Skeletal muscle tissue (tissue), 4 donors: Measurements from ENCODE around the gene LSM12. TPM values are rescaled to one million over a fixed set of nuclear protein-coding genes. Genes with fewer than 3 reads are reported as not detected.
"Not testable (repeated sequence)": the region's sequence is repeated elsewhere in the genome, so short reads cannot be mapped to it uniquely, and the experiment has no call there.

Experiments
- H3K27ac ChIP-seq: one replicate; pipeline ENCODE4 v1.7.0; 2013; ENCODE audit warnings: mild to moderate bottlenecking, low read depth, low read length, inconsistent platforms
- H3K27me3 ChIP-seq, 3 donors: one replicate each; pipeline ENCODE4 v1.7.0; 2013; ENCODE audit warnings: low read length in 3 of 3; ENCODE audit not compliant: control insufficient read depth in 3 of 3, insufficient read depth in 3 of 3
- H3K36me3 ChIP-seq, 3 donors: one replicate each; pipeline ENCODE4 v1.7.0; 2013; ENCODE audit warnings: low read length in 3 of 3; ENCODE audit not compliant: control insufficient read depth in 3 of 3, insufficient read depth in 3 of 3
- H3K4me1 ChIP-seq, 3 donors: one replicate each; pipeline ENCODE4 v1.7.0; 2013; ENCODE audit warnings: low read length in 3 of 3, mild to moderate bottlenecking in 3 of 3; ENCODE audit not compliant: control insufficient read depth in 3 of 3, insufficient read depth in 3 of 3
- H3K4me3 ChIP-seq, 3 donors: one replicate each; pipeline ENCODE4 v1.7.0; 2013; ENCODE audit warnings: low read length in 3 of 3
- H3K9ac ChIP-seq, 3 donors: one replicate each; pipeline ENCODE4 v1.7.0; 2013; ENCODE audit warnings: low read length in 3 of 3, mild to moderate bottlenecking in 3 of 3, moderate library complexity in 2 of 3, low read depth in 1 of 3
- H3K9me3 ChIP-seq, 3 donors: one replicate each; pipeline ENCODE4 v1.7.0; 2013; ENCODE audit warnings: low read length in 3 of 3; ENCODE audit not compliant: control insufficient read depth in 3 of 3
- total RNA-seq: library from RNA; depleted of rRNA; stranded (reverse); fragments of >200 nt; gene quantifications from one replicate; pipeline ENCODE4 v1.2.3, GENCODE V29; 2014
- donor health status: Osteomylitis.

LSM12 gene
- total RNA-seq, 1 donor from 2014 or later: 13.6 TPM

DNA sequence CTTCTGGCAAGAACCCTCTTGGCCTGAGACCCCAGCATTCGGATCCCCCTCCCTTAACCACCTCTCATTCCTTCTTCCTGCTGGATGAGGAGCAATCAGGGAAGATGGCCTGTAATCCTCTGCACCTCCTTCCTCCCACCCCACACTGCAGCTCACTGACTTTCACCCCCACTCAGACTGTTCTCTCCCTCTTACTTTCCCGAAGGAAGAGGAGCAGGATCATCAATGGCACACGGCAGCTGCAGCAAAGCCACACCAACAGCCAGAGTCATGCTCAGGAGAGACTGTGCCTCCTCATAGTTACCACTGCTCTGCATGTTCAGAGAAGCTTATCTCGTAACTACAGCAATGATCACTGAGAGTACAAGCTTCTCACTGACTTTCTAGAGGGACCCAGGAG lies 41.6 kb downstream of the LSM12 start:
- Histone ChIP-seq H3K36me3 (peaks cover 4 to 9% (median 6%) of the 10 kb centered on the region in 3 donors), H3K4me1 (peaks cover 6 to 11% (median 10%) of the 10 kb centered on the region in 3 donors), H3K27ac (no peak overlapping the region), H3K4me3 (no peak overlapping the region), H3K27me3 (no peaks in the 10 kb centered on the region), H3K9ac (peak overlapping the region in 1 of 3 donors; percentile 25), H3K9me3 (no peaks in the 10 kb centered on the region)

DNA sequence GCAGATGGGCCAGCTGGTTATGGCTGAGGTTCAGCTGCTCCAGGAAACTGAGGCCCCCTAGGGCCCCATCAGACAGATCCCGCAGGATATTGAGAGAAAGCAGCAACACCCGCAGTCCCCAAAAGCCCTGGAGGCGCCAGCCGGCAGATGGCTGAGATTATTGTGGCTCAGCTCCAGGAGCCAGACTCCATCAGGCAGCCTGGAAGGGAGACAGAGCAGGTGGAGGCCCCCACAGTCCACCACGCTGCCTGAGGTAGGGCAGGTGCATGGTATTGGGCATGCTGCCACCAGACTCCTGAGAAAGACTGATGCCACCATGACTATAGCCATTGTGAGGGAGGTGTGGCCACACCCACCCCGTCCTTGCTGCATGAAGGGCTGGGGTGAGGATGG lies 42.2 kb downstream of the LSM12 start:
- no peak overlapping the region for H3K27ac ChIP-seq
- no peaks in the 10 kb centered on the region for H3K27me3 ChIP-seq

GRCh38 chr17:44023545-44024270 lies 42.8 kb downstream of the LSM12 start:
- Histone ChIP-seq H3K27ac (no peak overlapping the region), H3K4me1 (peaks cover 0 to 6% (median 3%) of the 10 kb centered on the region in 3 donors), H3K9me3 (no peaks in the 10 kb centered on the region), H3K27me3 (no peaks in the 10 kb centered on the region), H3K36me3 (peaks cover 4 to 7% (median 6%) of the 10 kb centered on the region in 3 donors), H3K9ac (peak overlapping the region in 1 of 3 donors; percentile 33), H3K4me3 (no peak overlapping the region)

More for the DNA sequence above, 42.2 kb downstream of the LSM12 start:
- Histone ChIP-seq H3K9me3 (no peaks in the 10 kb centered on the region), H3K9ac (peak overlapping the region in 1 of 3 donors; percentile 33), H3K36me3 (peaks cover 4 to 9% (median 6%) of the 10 kb centered on the region in 3 donors), H3K4me1 (peaks cover 3 to 6% (median 5%) of the 10 kb centered on the region in 3 donors), H3K4me3 (no peak overlapping the region)

- Histone ChIP-seq H3K27me3 (no peaks in the 10 kb centered on the region), H3K4me3 (no peak overlapping the region), H3K27ac (no peak overlapping the region), H3K4me1 (peaks cover 0 to 6% (median 3%) of the 10 kb centered on the region in 3 donors), H3K9ac (no peak overlapping the region), H3K9me3 (no peaks in the 10 kb centered on the region), H3K36me3 (peaks cover 0 to 7% (median 6%) of the 10 kb centered on the region in 3 donors)
These were observed 44.2 kb downstream of the LSM12 start for GRCh38 chr17:44022246-44022645.

DNA sequence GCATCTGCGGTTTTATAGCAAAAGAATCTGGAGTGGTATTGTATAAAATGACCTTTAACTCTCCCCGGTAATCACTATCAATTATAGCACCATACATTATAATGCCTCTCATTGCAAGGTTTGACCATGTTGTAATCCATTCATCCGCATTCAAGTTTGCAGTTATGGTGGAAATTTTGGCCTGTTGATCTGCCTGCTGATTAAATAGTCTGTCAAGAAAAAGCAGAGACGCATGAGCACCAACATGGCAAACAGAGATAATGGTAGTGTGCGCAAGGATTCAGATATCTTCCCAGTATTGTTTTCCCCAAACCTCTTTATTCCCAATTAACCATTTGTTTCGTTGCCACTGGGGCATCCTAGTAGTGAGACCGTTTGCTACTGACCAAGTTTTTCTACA lies 45.2 kb downstream of the LSM12 start:
- H3K27ac ChIP-seq, H3K9ac ChIP-seq, H3K27me3 ChIP-seq, H3K36me3 ChIP-seq, H3K9me3 ChIP-seq, H3K4me1 ChIP-seq, H3K4me3 ChIP-seq: not testable (repeated sequence)

DNA sequence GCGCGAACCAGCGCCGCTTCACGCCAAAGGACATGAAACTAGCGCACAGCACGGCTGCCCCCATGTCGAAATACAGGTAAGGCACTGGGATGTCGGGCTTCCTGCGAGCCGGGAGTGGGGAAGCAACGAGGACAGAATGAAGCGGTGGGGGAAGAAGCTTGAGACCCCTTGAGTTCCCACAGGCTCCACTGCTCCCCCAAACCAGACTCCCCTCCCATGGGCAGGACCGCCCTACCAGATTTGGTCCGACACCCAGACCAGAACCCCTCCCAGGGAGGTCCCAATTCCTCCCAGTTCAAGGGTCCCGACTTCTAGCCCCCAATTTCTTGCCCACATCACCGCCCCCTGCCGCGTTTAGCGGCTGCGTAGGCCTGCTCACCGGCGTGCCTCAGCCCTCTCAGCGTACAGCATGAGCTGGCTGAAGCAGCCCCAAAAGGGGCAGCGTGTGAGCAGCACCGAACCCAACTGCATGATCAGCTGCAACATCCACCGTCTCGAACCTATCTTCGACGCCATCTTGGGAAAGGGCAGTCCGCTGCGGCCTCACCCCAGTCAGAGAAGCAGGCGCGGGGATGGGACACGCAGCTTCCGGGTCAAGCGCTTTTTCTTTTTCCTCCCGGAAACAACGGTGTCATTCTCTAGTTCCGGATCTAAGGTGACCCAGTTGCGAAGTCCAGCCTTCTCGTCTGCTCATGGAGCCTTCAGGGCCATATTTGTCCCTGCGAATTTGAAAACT lies 51.9 kb downstream of the LSM12 start, which contains the start of gene TMEM101:
Gene TMEM101, minus strand, starts transcription at position 527 of the 736 bp plus-strand sequence. Its CDS starts 11 bp downstream, at position 516.
- H3K36me3 ChIP-seq: peaks cover 10 to 19% (median 13%) of the 10 kb centered on the region in 3 donors
- peak within 1 kb of the TSS; percentile 88 to 99 (median 98) for H3K9ac ChIP-seq
- H3K9me3 ChIP-seq: no peaks in the 10 kb centered on the region
- H3K4me3 ChIP-seq: peak within 1 kb of the TSS; percentile 97 to 99 (median 98)
- no peaks in the 10 kb centered on the region for H3K27me3 ChIP-seq
- peaks cover 13 to 18% (median 14%) of the 10 kb centered on the region in 3 donors for H3K4me1 ChIP-seq
- peak within 1 kb of the TSS; percentile 50 for H3K27ac ChIP-seq

- peaks cover 13 to 18% (median 14%) of the 10 kb centered on the region in 3 donors for H3K4me1 ChIP-seq
- H3K4me3 ChIP-seq: peak overlapping the region; percentile 97 to 99 (median 98)
- H3K36me3 ChIP-seq: peaks cover 11 to 21% (median 17%) of the 10 kb centered on the region in 3 donors
- peak overlapping the region; percentile 50 for H3K27ac ChIP-seq
- peak overlapping the region; percentile 88 to 99 (median 98) for H3K9ac ChIP-seq
- no peaks in the 10 kb centered on the region for H3K27me3 ChIP-seq
- H3K9me3 ChIP-seq: no peaks in the 10 kb centered on the region
These were observed 52.4 kb downstream of the LSM12 start for GRCh38 chr17:44014133-44014436.

- H3K9ac ChIP-seq: no peak overlapping the region
- H3K9me3 ChIP-seq: no peaks in the 10 kb centered on the region
- peaks cover 0 to 9% (median 6%) of the 10 kb centered on the region in 3 donors for H3K27me3 ChIP-seq
- H3K4me1 ChIP-seq: peaks cover 13 to 26% (median 20%) of the 10 kb centered on the region in 3 donors
- no peak overlapping the region for H3K4me3 ChIP-seq
- peaks cover 11 to 21% (median 17%) of the 10 kb centered on the region in 3 donors for H3K36me3 ChIP-seq
- H3K27ac ChIP-seq: no peak overlapping the region
These were observed 53.6 kb downstream of the LSM12 start for GRCh38 chr17:44012874-44013273.

GRCh38 chr17:44012391-44012790 lies 54.1 kb downstream of the LSM12 start:
- no peak overlapping the region for H3K9ac ChIP-seq
- H3K27me3 ChIP-seq: peaks cover 0 to 13% (median 10%) of the 10 kb centered on the region in 3 donors
- H3K4me3 ChIP-seq: no peak overlapping the region
- no peak overlapping the region for H3K27ac ChIP-seq
- no peaks in the 10 kb centered on the region for H3K9me3 ChIP-seq
- peaks cover 11 to 21% (median 17%) of the 10 kb centered on the region in 3 donors for H3K36me3 ChIP-seq
- H3K4me1 ChIP-seq: peaks cover 18 to 31% (median 24%) of the 10 kb centered on the region in 3 donors

DNA sequence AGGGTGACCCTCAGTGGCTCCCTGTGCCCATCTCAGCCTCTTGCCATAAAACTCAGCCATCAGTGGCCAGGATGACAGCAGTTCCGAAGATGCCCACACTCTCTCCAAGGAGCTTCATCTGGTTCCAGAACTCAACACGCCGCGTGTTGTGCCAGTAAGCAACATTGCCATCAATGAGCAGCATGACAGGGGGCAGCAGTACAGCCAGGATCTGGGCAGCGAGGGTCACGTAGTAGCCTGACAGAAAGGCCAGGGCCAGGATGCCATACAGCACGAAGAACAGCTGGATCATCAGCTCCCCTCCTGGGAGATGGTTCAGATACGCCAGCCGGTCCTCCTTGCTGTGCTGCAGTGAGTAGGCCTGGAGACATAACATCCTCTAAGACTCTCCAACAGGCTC lies 54.6 kb downstream of the LSM12 start:
- H3K27ac ChIP-seq: no peak overlapping the region

More for the DNA sequence above, 54.6 kb downstream of the LSM12 start:
- Histone ChIP-seq H3K9ac (no peak overlapping the region), H3K4me3 (no peak overlapping the region), H3K36me3 (peaks cover 11 to 21% (median 17%) of the 10 kb centered on the region in 3 donors), H3K4me1 (peaks cover 23 to 36% (median 29%) of the 10 kb centered on the region in 3 donors), H3K27me3 (peaks cover 4 to 17% (median 10%) of the 10 kb centered on the region in 3 donors), H3K9me3 (no peaks in the 10 kb centered on the region)
